BLaER1 (cell line): ENCODE results near the gene RBM3.

Source experiments
- H3K27ac ChIP-seq: shearing (Covaris generic); formaldehyde crosslinking; 2 replicates; pipeline ENCODE4 v1.8.1; 2022
- H3K27me3 ChIP-seq: shearing (Covaris generic); formaldehyde crosslinking; 2 replicates; pipeline ENCODE4 v1.8.1; 2022
- H3K36me3 ChIP-seq: shearing (Covaris generic); formaldehyde crosslinking; 2 replicates; pipeline ENCODE4 v1.8.1; 2022
- H3K4me1 ChIP-seq: shearing (Covaris generic); formaldehyde crosslinking; 2 replicates; pipeline ENCODE4 v1.8.1; 2022
- H3K4me2 ChIP-seq: shearing (Covaris generic); formaldehyde crosslinking; 2 replicates; pipeline ENCODE4 v1.8.1; 2022
- H3K4me3 ChIP-seq: shearing (Covaris generic); formaldehyde crosslinking; 2 replicates; pipeline ENCODE4 v1.8.1; 2022
- H3K9ac ChIP-seq: shearing (Covaris generic); formaldehyde crosslinking; 2 replicates; pipeline ENCODE4 v1.8.1; 2022
- H3K9me3 ChIP-seq: shearing (Covaris generic); formaldehyde crosslinking; 2 replicates; pipeline ENCODE4 v1.8.1; 2022
- H4K20me1 ChIP-seq: shearing (Covaris generic); formaldehyde crosslinking; 2 replicates; pipeline ENCODE4 v1.8.1; 2022
- Cebpa-rat ChIP-seq: shearing (Covaris generic); IDR thresholded peaks from 2 replicates; pipeline ENCODE4 v1.8.1; 2022

Gene RBM3

DNA sequence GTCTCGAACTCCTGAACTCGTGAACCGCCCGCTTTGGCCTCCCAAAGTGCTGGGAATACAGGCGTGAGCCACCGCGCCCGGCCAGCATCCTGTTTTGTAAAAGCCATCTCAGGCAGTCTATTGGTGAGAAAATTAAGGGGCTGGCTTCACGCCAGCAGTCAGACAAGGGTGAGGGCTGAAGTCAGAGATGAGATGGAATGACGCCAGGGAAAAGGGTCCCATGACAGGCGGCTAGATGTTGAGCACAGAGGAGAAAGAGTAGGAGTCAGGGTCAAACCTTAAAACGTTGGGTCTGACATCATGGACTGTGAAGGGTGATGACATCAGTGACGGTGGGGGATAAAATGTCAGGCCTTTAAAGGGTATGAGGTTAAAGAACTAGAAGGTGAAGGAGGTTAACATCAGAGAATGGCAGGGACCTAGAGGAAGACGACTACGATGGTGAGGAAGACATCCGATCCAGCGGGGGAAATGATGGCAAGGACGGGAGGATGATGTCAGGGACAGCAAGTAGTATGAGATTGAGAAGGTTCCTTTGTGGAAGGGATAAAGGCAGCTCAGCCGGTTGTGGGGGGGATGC lies 504 bp upstream of the RBM3 start:
- peak overlapping the region; percentile 77 for H3K4me3 ChIP-seq
- peaks cover 17% of the 10 kb centered on the region; the same call in 1 of the 2 replicates for H4K20me1 ChIP-seq
- no peak for TF ChIP-seq Cebpa-rat
- peak overlapping the region; percentile 62 for H3K4me2 ChIP-seq
- peak overlapping the region; percentile 99 for H3K27ac ChIP-seq
- peak overlapping the region; percentile 99; the same call in 1 of the 2 replicates for H3K9ac ChIP-seq
- no peaks in the 10 kb centered on the region for H3K9me3 ChIP-seq
- peaks cover 4% of the 10 kb centered on the region; the same call in 1 of the 2 replicates for H3K27me3 ChIP-seq
- peaks cover 14% of the 10 kb centered on the region for H3K4me1 ChIP-seq
- H3K36me3 ChIP-seq = peaks cover 37% of the 10 kb centered on the region

GRCh38 chrX:48575642-48576041 lies 1.4 kb downstream of the RBM3 start:
- H3K27ac ChIP-seq = peak overlapping the region; percentile 99; the same call in 1 of the 2 replicates
- peaks cover 14% of the 10 kb centered on the region for H3K4me1 ChIP-seq
- H3K9ac ChIP-seq = peak overlapping the region; percentile 99
- H3K9me3 ChIP-seq = no peaks in the 10 kb centered on the region
- peak overlapping the region; percentile 77 for H3K4me3 ChIP-seq
- no peak for TF ChIP-seq Cebpa-rat
- H4K20me1 ChIP-seq = peaks cover 23% of the 10 kb centered on the region
- H3K27me3 ChIP-seq = peaks cover 4% of the 10 kb centered on the region; the same call in 1 of the 2 replicates
- peaks cover 44% of the 10 kb centered on the region for H3K36me3 ChIP-seq
- peak overlapping the region; percentile 85 for H3K4me2 ChIP-seq

GRCh38 chrX:48576108-48576507 lies 1.8 kb downstream of the RBM3 start:
- Histone ChIP-seq H3K27ac (no peak overlapping the region), H3K9me3 (no peaks in the 10 kb centered on the region), H3K9ac (peak overlapping the region; percentile 99), H3K27me3 (peaks cover under 1% of the 10 kb centered on the region; the same call in 1 of the 2 replicates), H3K4me2 (peak overlapping the region; percentile 85), H3K4me1 (peaks cover 14% of the 10 kb centered on the region), H4K20me1 (peaks cover 23% of the 10 kb centered on the region), H3K4me3 (peak overlapping the region; percentile 77), H3K36me3 (peaks cover 44% of the 10 kb centered on the region)
- TF ChIP-seq Cebpa-rat = no peak

- peaks cover 44% of the 10 kb centered on the region for H3K36me3 ChIP-seq
- H3K4me3 ChIP-seq = no peak overlapping the region
- H3K4me2 ChIP-seq = no peak overlapping the region
- no peak for TF ChIP-seq Cebpa-rat
- no peaks in the 10 kb centered on the region for H3K9me3 ChIP-seq
- H4K20me1 ChIP-seq = peaks cover 23% of the 10 kb centered on the region
- H3K9ac ChIP-seq = no peak overlapping the region
- no peaks in the 10 kb centered on the region for H3K27me3 ChIP-seq
- no peak overlapping the region for H3K27ac ChIP-seq
- H3K4me1 ChIP-seq = peaks cover 14% of the 10 kb centered on the region
Measured at GRCh38 chrX:48578661-48579128, 4.4 kb downstream of the RBM3 start.

DNA sequence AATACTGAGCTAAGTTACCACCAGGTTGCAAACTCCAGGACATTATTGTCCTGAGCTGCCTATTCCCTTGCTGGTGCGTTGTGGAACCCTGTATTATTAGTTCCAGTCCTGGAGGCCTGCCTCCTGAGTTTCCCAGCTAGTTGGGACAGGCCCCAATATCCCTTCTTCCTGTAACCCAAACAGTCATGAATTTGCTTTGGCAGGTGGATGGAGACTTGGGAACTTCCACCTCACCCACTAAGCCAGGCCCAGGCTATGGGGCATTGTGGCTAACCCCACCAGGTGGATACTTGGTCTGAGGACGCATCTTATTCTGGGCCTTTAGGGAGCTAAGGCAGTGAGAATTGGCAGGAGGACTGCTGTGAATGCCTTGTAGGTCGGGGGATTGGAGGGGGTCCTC lies 5.0 kb downstream of the RBM3 start:
- TF ChIP-seq Cebpa-rat = no peak

DNA sequence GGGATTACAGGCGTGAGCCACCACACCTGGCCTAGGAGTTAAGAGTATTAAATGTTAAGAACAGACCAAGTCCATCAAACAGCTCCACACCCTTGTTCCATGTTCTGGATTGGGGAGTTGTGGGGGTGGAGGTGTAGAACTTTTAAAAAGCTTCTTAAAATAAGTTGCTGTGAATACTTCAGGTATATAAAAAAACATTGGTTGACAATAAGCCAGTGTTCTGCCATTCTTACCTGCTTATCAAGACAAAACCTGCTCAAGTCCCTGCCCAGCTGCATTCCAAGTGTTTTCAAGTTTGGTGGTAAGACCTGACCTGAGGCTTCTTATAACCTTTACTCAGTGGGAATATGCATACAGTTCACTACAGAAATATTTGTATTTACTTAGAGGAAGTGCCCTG lies 6.4 kb downstream of the RBM3 start:
- Histone ChIP-seq H3K27ac (no peak overlapping the region), H3K9ac (no peak overlapping the region)
- TF ChIP-seq Cebpa-rat = no peak

More for the DNA sequence above, 5.0 kb downstream of the RBM3 start:
- H3K9ac ChIP-seq = no peak overlapping the region
- H3K4me1 ChIP-seq = peaks cover 14% of the 10 kb centered on the region
- no peaks in the 10 kb centered on the region for H3K9me3 ChIP-seq
- peaks cover 44% of the 10 kb centered on the region for H3K36me3 ChIP-seq
- H4K20me1 ChIP-seq = peaks cover 23% of the 10 kb centered on the region
- H3K4me2 ChIP-seq = no peak overlapping the region
- H3K4me3 ChIP-seq = no peak overlapping the region
- no peaks in the 10 kb centered on the region for H3K27me3 ChIP-seq
- no peak overlapping the region for H3K27ac ChIP-seq

GRCh38 chrX:48584698-48585097 lies 10.4 kb downstream of the RBM3 start:
- TF ChIP-seq Cebpa-rat = no peak
- Histone ChIP-seq H3K4me3 (no peak overlapping the region), H3K4me2 (no peak overlapping the region), H4K20me1 (no peaks in the 10 kb centered on the region), H3K9me3 (no peaks in the 10 kb centered on the region), H3K4me1 (no peaks in the 10 kb centered on the region), H3K9ac (no peak overlapping the region), H3K27me3 (peaks cover 21% of the 10 kb centered on the region; the same call in 1 of the 2 replicates), H3K36me3 (no peaks in the 10 kb centered on the region), H3K27ac (no peak overlapping the region)

More for the DNA sequence above, 6.4 kb downstream of the RBM3 start:
- H3K27me3 ChIP-seq = no peaks in the 10 kb centered on the region
- H3K4me3 ChIP-seq = no peak overlapping the region
- H3K36me3 ChIP-seq = peaks cover 38% of the 10 kb centered on the region
- peaks cover 19% of the 10 kb centered on the region for H4K20me1 ChIP-seq
- H3K9me3 ChIP-seq = no peaks in the 10 kb centered on the region
- no peak overlapping the region for H3K4me2 ChIP-seq
- H3K4me1 ChIP-seq = peaks cover 9% of the 10 kb centered on the region

DNA sequence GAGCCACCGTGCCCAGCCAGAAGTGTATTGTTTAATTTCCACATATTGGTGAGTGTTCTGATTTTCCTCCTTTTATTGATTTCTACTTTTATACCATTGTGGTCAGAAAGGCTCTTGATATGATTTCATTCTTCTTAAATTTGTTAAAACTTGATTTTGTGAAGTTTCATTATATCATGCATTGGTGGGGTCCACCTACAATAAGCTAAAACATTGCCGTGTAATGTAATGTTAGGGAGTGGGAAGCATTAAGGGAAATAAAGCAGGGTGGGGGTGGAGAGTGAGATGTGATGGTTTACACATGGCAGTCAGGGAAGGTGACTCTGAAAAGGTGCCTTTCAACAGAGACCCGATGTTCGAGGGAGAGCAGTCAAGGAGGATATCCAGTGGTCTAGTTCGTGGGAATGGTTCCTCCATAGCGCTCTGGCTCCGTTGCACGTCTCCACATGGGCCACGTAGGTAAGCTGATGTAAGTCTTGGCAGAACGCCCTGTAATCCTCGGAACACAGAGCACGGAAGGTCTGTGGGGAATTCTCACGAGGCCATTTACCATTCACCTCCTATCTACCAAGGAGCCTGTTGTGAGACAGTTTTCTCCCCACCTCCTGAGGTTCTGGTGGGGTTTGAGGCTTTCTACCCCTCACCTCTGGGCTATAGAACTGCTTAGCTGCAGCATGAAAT lies 15.3 kb downstream of the RBM3 start:
- H3K4me1 ChIP-seq = no peaks in the 10 kb centered on the region
- no peaks in the 10 kb centered on the region for H4K20me1 ChIP-seq
- H3K4me2 ChIP-seq = no peak overlapping the region
- H3K27me3 ChIP-seq = peaks cover 27% of the 10 kb centered on the region; the same call in 1 of the 2 replicates
- H3K9me3 ChIP-seq = no peaks in the 10 kb centered on the region
- H3K4me3 ChIP-seq = no peak overlapping the region
- H3K9ac ChIP-seq = no peak overlapping the region
- TF ChIP-seq Cebpa-rat = no peak
- H3K27ac ChIP-seq = no peak overlapping the region
- H3K36me3 ChIP-seq = no peaks in the 10 kb centered on the region

DNA sequence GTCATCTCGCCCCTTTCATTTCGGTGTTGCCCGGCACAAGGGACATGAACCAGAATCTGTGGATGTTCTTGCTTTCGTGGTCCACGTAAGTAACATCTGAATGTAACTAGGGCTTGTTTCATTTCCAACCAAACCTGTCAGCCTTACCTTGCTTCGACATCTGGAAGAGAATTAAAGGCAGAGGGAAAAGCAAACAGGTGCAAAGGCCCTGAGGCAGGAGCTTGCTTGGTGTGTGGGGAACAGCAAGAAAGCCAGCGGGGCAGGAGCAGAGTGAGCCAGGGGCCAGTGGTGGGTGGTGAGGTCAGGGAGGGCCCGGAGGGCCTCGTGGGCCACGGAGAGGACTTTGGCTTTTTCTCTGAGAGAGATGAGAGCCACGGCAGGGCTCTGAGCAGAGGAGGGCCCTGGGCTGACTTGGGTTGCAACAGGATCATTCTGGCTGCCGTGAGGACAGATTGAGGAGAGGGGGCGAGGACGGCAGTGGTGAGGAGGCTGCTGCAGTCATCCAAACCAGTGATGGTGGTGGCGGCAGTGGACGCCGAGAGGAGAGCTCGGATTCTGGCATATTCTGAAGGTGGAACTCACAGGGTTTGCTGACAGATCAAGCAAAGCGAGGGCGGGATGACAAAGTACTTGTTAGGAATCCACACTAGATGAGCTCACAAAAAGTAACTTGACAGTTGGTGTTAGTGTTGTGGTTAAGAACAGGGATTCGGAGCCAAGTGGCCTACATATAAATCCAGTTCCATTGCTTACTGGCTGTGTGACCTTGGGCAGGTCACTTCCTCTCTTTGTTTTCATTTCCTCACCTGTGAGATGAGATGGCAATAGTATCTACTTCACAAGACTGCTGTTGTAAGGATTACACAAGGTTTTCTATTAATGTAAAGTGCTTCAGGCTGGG lies 16.2 kb downstream of the RBM3 start:
- Histone ChIP-seq H3K4me1 (peaks cover 8% of the 10 kb centered on the region), H3K9ac (no peak overlapping the region), H4K20me1 (no peaks in the 10 kb centered on the region), H3K4me2 (no peak overlapping the region), H3K36me3 (no peaks in the 10 kb centered on the region), H3K9me3 (no peaks in the 10 kb centered on the region), H3K27me3 (peaks cover 27% of the 10 kb centered on the region; the same call in 1 of the 2 replicates), H3K4me3 (no peak overlapping the region), H3K27ac (no peak overlapping the region)
- TF ChIP-seq Cebpa-rat = no peak
